AG04450 (cell line): ENCODE measurements around the gene NCKAP1. TPM values are rescaled to one million over a fixed set of nuclear protein-coding genes. Genes with fewer than 3 reads are reported as not detected.
"Not testable (repeated sequence)": the region's sequence is repeated elsewhere in the genome, so short reads cannot be mapped to it uniquely, and the experiment has no call there.

Experiments used
- CTCF ChIA-PET: fragments of 300-600, 350-600 bp; formaldehyde crosslinking; extraction: SDS; loops from one replicate; lab custom pipeline; 2022; ENCODE audit warnings: antibody characterized with exemption, inconsistent platforms; lab: Charles Lee
- POLR2A ChIA-PET: fragments of 350-600 bp; formaldehyde crosslinking; extraction: SDS; loops from one replicate; lab custom pipeline; 2021; ENCODE audit warnings: antibody characterized with exemption, inconsistent platforms; lab: Yijun Ruan, JAX
- DNase-seq: peaks from one replicate; pipeline ENCODE4 v3.0.0-alpha.2; 2011; ENCODE audit warnings: low read depth, low spot score
- H3K27ac ChIP-seq: one replicate; pipeline ENCODE4 v1.5.1; 2012; ENCODE audit warnings: low read depth, low read length, control low read depth
- H3K27me3 ChIP-seq: one replicate; pipeline ENCODE4 v1.6.0; 2012; ENCODE audit warnings: low read length; ENCODE audit not compliant: control insufficient read depth, insufficient read depth
- H3K4me3 ChIP-seq: 2 replicates; pipeline ENCODE4 v1.5.1; 2011; ENCODE audit warnings: mild to moderate bottlenecking, low read depth, low read length, control low read depth
- H3K9me3 ChIP-seq: 2 replicates; pipeline ENCODE4 v1.5.1; 2012; ENCODE audit warnings: low read length; ENCODE audit not compliant: control insufficient read depth, insufficient read depth
- CTCF ChIP-seq: IDR thresholded peaks from 2 replicates; pipeline ENCODE4 v1.5.1; 2011; ENCODE audit warnings: low read depth, low read length, control low read depth, inconsistent platforms
- polyA plus RNA-seq: library from polyadenylated mRNA; depleted of rRNA; stranded (reverse); fragments of >200 nt; gene quantifications from 2 replicates; pipeline ENCODE4 v1.2.3, GENCODE V29; 2011

The NCKAP1 gene
- polyA plus RNA-seq, 1 experiment, result 182 TPM

- no peak for TF ChIP-seq CTCF
- no peak for DNase-seq
- Histone ChIP-seq H3K4me3 (no peak overlapping the region), H3K27me3 (no peaks in the 10 kb centered on the region), H3K9me3 (no peaks in the 10 kb centered on the region), H3K27ac (no peak overlapping the region)
- POLR2A ChIA-PET, result no interaction called here
- CTCF ChIA-PET, result no interaction called here
Measured at GRCh38 chr2:183022711-183023110, 15.5 kb downstream of the NCKAP1 start.

- H3K4me3 ChIP-seq, result no peak overlapping the region
- ChIA-PET CTCF (no interaction called here), POLR2A (no interaction called here)
- DNase-seq, result no peak
- no peaks in the 10 kb centered on the region for H3K9me3 ChIP-seq
- TF ChIP-seq CTCF, result no peak
- no peaks in the 10 kb centered on the region for H3K27me3 ChIP-seq
- no peak overlapping the region for H3K27ac ChIP-seq
Measured at GRCh38 chr2:183021613-183022012, 16.6 kb downstream of the NCKAP1 start.

- ChIA-PET CTCF (no interaction called here), POLR2A (no interaction called here)
- Histone ChIP-seq H3K27me3 (no peaks in the 10 kb centered on the region), H3K27ac (no peak overlapping the region), H3K9me3 (no peaks in the 10 kb centered on the region), H3K4me3 (no peak overlapping the region)
- no peak for DNase-seq
- TF ChIP-seq CTCF, result no peak
Measured at GRCh38 chr2:183019718-183020442, 18.4 kb downstream of the NCKAP1 start.

- not testable (repeated sequence) for H3K4me3 ChIP-seq, H3K27me3 ChIP-seq, H3K9me3 ChIP-seq, H3K27ac ChIP-seq, DNase-seq
- POLR2A ChIA-PET, result interaction anchor here (0.6 kb wide), 1 partner anchor 11 kb away, joined by 4 read pairs; no protein-coding TSS in a partner anchor
- CTCF ChIA-PET, result interaction anchor here (1.7 kb wide), 1 partner anchor 9 kb away, joined by 6 read pairs; no protein-coding TSS in a partner anchor
Measured at GRCh38 chr2:183017845-183018244, 20.4 kb downstream of the NCKAP1 start.

GRCh38 chr2:183014005-183014404 lies 24.3 kb downstream of the NCKAP1 start:
- Histone ChIP-seq H3K27ac (no peak overlapping the region), H3K9me3 (no peaks in the 10 kb centered on the region), H3K27me3 (no peaks in the 10 kb centered on the region), H3K4me3 (no peak overlapping the region)
- ChIA-PET CTCF (interaction anchor here (0.7 to 1.6 kb wide), 3 partner anchors 10 to 34 kb away, joined by 3 to 5 read pairs (median 4); no protein-coding TSS in a partner anchor), POLR2A (no interaction called here)
- no peak for TF ChIP-seq CTCF
- DNase-seq, result no peak
